ENCODE results near the gene CYB5R3.

DNA sequence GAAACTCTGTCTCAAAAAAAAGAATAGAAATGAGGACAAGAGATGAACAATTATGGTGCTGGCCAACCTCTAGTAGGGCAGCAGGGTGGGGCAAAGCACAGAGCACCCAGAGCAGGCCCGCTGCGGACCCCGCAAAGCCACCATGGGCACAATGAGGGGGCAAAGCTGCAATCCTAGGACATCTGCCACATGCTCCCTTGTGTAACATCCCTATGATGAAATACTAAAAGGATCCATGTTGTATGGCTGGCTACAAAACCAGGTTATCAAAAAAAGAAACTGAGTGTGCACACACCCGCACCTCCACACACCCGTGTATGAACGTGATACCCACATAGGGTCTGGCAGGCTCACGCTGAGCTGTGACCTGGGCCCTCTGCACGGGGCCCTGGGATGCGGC, 16.2 kb downstream of the CYB5R3 start:
- TF ChIP-seq POLR2A (IDR thresholded peaks at IDR 0.05) (no peak), POLR2AphosphoS5 (IDR thresholded peaks at IDR 0.05) (no peak)
- TF ChIP-seq, protein P1, sequence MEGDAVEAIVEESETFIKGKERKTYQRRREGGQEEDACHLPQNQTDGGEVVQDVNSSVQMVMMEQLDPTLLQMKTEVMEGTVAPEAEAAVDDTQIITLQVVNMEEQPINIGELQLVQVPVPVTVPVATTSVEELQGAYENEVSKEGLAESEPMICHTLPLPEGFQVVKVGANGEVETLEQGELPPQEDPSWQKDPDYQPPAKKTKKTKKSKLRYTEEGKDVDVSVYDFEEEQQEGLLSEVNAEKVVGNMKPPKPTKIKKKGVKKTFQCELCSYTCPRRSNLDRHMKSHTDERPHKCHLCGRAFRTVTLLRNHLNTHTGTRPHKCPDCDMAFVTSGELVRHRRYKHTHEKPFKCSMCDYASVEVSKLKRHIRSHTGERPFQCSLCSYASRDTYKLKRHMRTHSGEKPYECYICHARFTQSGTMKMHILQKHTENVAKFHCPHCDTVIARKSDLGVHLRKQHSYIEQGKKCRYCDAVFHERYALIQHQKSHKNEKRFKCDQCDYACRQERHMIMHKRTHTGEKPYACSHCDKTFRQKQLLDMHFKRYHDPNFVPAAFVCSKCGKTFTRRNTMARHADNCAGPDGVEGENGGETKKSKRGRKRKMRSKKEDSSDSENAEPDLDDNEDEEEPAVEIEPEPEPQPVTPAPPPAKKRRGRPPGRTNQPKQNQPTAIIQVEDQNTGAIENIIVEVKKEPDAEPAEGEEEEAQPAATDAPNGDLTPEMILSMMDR (IDR thresholded peaks at IDR 0.05 in 8 of 11, conservative IDR thresholded peaks at IDR 0.05 in 3 of 11) = no peak
